ENCODE data around the gene MZT2A. TPM values are rescaled to one million over a fixed set of nuclear protein-coding genes. Genes with fewer than 3 reads are reported as not detected.
"Not testable (repeated sequence)": the region's sequence is repeated elsewhere in the genome, so short reads cannot be mapped to it uniquely, and the experiment has no call there.

The MZT2A gene
- total RNA-seq, 1 experiment from 2014 or later, result 143 TPM

DNA sequence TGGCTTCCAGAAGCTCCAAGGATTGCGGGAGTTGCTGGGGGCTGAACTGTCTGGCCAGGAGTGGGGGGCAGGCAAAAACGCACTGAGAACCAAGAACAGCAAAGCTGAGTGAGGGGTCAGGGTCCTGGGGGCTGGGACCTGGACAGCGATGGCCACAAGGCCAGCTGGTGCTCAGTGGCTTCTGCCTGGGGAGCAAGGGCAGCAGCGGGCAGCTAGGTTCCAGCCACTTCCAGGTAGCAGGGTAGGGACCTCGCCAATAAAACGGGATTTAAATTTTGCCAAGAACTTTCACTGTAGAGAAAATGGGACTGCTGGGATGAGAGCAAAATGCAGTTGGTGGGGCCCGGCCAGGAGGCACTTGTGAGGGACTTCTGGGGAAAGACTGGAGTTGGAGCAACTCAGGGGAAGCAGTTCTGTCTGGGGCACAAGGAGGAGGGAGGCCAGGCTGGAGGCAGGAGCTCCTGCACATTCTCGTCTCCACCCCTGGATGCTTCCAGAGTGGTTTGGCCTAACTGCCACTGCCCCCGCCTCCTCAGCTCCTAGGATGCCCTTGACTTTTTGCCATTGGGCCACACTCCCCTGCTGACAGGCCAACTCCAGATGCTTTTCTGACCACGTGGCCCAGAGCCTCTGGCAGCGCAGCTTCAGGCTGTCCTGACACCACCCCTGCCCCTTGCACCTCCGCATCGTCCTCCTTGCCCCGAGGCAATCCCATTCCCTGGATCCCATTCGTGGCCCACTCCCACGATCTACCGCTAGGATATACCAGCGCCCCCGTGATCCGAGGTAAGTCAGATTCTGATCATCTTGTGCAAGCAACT lies 30.0 kb upstream of the MZT2A start:
- no TSS peak for BruUV-seq (replicated peaks)

GRCh38 chr2:131521524-131521923 lies 29.3 kb upstream of the MZT2A start:
- H3K9me3 ChIP-seq (ENCODE audit: control insufficient read depth, insufficient read depth, low read depth, low read length); CTCF ChIA-PET; H3K4me3 ChIP-seq (ENCODE audit: low read depth in 2 of 2, low read length in 2 of 2); POLR2A ChIA-PET; H3K36me3 ChIP-seq (ENCODE audit: control insufficient read depth, insufficient read depth, low read length); H3K27me3 ChIP-seq (ENCODE audit: control insufficient read depth, insufficient read depth, low read length); DNase-seq (ENCODE audit: low read depth, low spot score); intact Hi-C loops (cut with micrococcal nuclease; ENCODE audit: unreplicated experiment); ATAC-seq; in situ Hi-C loops (cut with HindIII; ENCODE audit: low pct_unique_long_range_greater_than_20kb, low sequenced_read_pairs); BruUV-seq (replicated peaks); H3K27ac ChIP-seq (ENCODE audit: low read length); H3K4me1 ChIP-seq (ENCODE audit: control insufficient read depth, insufficient read depth, low read length): not testable (repeated sequence)

More for the DNA sequence above, 30.0 kb upstream of the MZT2A start:
- CTCF ChIA-PET, result no interaction called here
- Histone ChIP-seq H3K4me1 (ENCODE audit: control insufficient read depth, insufficient read depth, low read length) (no peaks in the 10 kb centered on the region; the same call in 1 of the 2 replicates), H3K9me3 (ENCODE audit: control insufficient read depth, insufficient read depth, low read depth, low read length) (no peaks in the 10 kb centered on the region), H3K27me3 (ENCODE audit: control insufficient read depth, insufficient read depth, low read length) (no peaks in the 10 kb centered on the region), H3K27ac (ENCODE audit: low read length) (no peak overlapping the region), H3K4me3 (ENCODE audit: low read depth in 2 of 2, low read length in 2 of 2) (no peak overlapping the region), H3K36me3 (ENCODE audit: control insufficient read depth, insufficient read depth, low read length) (no peaks in the 10 kb centered on the region)
- ATAC-seq (peak; percentile 48), DNase-seq (ENCODE audit: low read depth, low spot score) (no peak)
- intact Hi-C loops (cut with micrococcal nuclease; ENCODE audit: unreplicated experiment) (no loop called here), in situ Hi-C loops (cut with HindIII; ENCODE audit: low pct_unique_long_range_greater_than_20kb, low sequenced_read_pairs) (no loop called here)
- TF ChIP-seq TCF7L2 (IDR thresholded peaks at IDR 0.05; ENCODE audit: low read depth, low read length) (no peak), CTCF (IDR thresholded peaks at IDR 0.05) (no peak), POLR2AphosphoS5 (IDR thresholded peaks at IDR 0.05; ENCODE audit: low read depth, low read length) (no peak), SIN3A (IDR thresholded peaks at IDR 0.05; ENCODE audit: borderline replicate concordance, insufficient read depth, low read depth, low read length) (no peak)
- TF ChIP-seq, protein P1, sequence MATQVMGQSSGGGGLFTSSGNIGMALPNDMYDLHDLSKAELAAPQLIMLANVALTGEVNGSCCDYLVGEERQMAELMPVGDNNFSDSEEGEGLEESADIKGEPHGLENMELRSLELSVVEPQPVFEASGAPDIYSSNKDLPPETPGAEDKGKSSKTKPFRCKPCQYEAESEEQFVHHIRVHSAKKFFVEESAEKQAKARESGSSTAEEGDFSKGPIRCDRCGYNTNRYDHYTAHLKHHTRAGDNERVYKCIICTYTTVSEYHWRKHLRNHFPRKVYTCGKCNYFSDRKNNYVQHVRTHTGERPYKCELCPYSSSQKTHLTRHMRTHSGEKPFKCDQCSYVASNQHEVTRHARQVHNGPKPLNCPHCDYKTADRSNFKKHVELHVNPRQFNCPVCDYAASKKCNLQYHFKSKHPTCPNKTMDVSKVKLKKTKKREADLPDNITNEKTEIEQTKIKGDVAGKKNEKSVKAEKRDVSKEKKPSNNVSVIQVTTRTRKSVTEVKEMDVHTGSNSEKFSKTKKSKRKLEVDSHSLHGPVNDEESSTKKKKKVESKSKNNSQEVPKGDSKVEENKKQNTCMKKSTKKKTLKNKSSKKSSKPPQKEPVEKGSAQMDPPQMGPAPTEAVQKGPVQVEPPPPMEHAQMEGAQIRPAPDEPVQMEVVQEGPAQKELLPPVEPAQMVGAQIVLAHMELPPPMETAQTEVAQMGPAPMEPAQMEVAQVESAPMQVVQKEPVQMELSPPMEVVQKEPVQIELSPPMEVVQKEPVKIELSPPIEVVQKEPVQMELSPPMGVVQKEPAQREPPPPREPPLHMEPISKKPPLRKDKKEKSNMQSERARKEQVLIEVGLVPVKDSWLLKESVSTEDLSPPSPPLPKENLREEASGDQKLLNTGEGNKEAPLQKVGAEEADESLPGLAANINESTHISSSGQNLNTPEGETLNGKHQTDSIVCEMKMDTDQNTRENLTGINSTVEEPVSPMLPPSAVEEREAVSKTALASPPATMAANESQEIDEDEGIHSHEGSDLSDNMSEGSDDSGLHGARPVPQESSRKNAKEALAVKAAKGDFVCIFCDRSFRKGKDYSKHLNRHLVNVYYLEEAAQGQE (IDR thresholded peaks at IDR 0.05; ENCODE audit: insufficient read depth in 1 of 2, low read depth in 2 of 2, low read length in 1 of 2), result no peak
- POLR2A ChIA-PET, result interaction anchor here (0.6 kb wide), 1 partner anchor 8 kb away, joined by 3 read pairs; no protein-coding TSS in a partner anchor

- Histone ChIP-seq H3K4me1 (ENCODE audit: control insufficient read depth, insufficient read depth, low read length) (no peaks in the 10 kb centered on the region; the same call in 1 of the 2 replicates), H3K27ac (ENCODE audit: low read length) (no peak overlapping the region), H3K4me3 (ENCODE audit: low read depth in 2 of 2, low read length in 2 of 2) (no peak overlapping the region), H3K27me3 (ENCODE audit: control insufficient read depth, insufficient read depth, low read length) (no peaks in the 10 kb centered on the region), H3K9me3 (ENCODE audit: control insufficient read depth, insufficient read depth, low read depth, low read length) (no peaks in the 10 kb centered on the region), H3K36me3 (ENCODE audit: control insufficient read depth, insufficient read depth, low read length) (no peaks in the 10 kb centered on the region)
- in situ Hi-C loops (cut with HindIII; ENCODE audit: low pct_unique_long_range_greater_than_20kb, low sequenced_read_pairs) (no loop called here), intact Hi-C loops (cut with micrococcal nuclease; ENCODE audit: unreplicated experiment) (no loop called here)
- TF ChIP-seq SIN3A (IDR thresholded peaks at IDR 0.05; ENCODE audit: borderline replicate concordance, insufficient read depth, low read depth, low read length) (no peak), TCF7L2 (IDR thresholded peaks at IDR 0.05; ENCODE audit: low read depth, low read length) (no peak), POLR2AphosphoS5 (IDR thresholded peaks at IDR 0.05; ENCODE audit: low read depth, low read length) (no peak), CTCF (IDR thresholded peaks at IDR 0.05) (no peak)
- TF ChIP-seq, protein P1 (IDR thresholded peaks at IDR 0.05; ENCODE audit: insufficient read depth in 1 of 2, low read depth in 2 of 2, low read length in 1 of 2), result no peak
- ChIA-PET POLR2A (no interaction called here), CTCF (no interaction called here)
- DNase-seq (ENCODE audit: low read depth, low spot score), result no peak
- BruUV-seq (replicated peaks), result no TSS peak
- no peak for ATAC-seq
These were observed 28.3 kb upstream of the MZT2A start for GRCh38 chr2:131520526-131520925.

Measured in Panc1 (cell line).